SK-N-SH (cell line): ENCODE data around the gene ALPK3. TPM values are rescaled to one million over a fixed set of nuclear protein-coding genes. Genes with fewer than 3 reads are reported as not detected.

Source experiments
- CTCF ChIA-PET: fragments of 300-600, 350-600 bp; formaldehyde crosslinking; extraction: SDS; loops from one replicate; lab custom pipeline; 2021; lab: Yijun Ruan, JAX
- POLR2A ChIA-PET: fragments of 350-600 bp; sonication (Branson Sonifier 250); formaldehyde crosslinking; extraction: SDS; loops from one replicate; lab custom pipeline; 2020; ENCODE audit warnings: antibody characterized with exemption, inconsistent platforms; lab: Yijun Ruan, JAX
- DNase-seq: peaks from one replicate; pipeline ENCODE4 v3.0.0; 2012
- H2AFZ ChIP-seq: fragments of 200-600 bp; sonication (generic); 2 replicates; pipeline ENCODE4 v1.8.1; 2016; ENCODE audit warnings: antibody characterized with exemption, mild to moderate bottlenecking, low read depth
- H3F3A ChIP-seq: fragments of 200-600 bp; sonication (generic); replicated peaks from 2 replicates; pipeline ENCODE3; 2016; ENCODE audit warnings: antibody characterized with exemption, mild to moderate bottlenecking; ENCODE audit not compliant: insufficient read depth
- H3K27ac ChIP-seq, 2 experiments: fragments of 200-500 bp in 1 of 2; fragments of 200-600 bp in 1 of 2; sonication (Bioruptor generic) in 1 of 2; sonication (generic), shearing (Covaris generic) in 1 of 2; 2 replicates each; pipeline versions ENCODE4 v1.5.1 to v1.6.1; 2014 to 2016; ENCODE audit warnings: low read depth in 2 of 2, inconsistent platforms in 1 of 2, low read length in 1 of 2, mild to moderate bottlenecking in 1 of 2, mixed read lengths in 1 of 2
- H3K27me3 ChIP-seq: fragments of 200-600 bp; sonication (generic), shearing (Covaris generic); 2 replicates; pipeline ENCODE4 v1.6.1; 2016; ENCODE audit warnings: mixed run types; ENCODE audit not compliant: insufficient read depth
- H3K36me3 ChIP-seq, 2 experiments: fragments of 200-500 bp in 1 of 2; fragments of 200-600 bp in 1 of 2; sonication (Bioruptor generic) in 1 of 2; sonication (generic) in 1 of 2; replicated peaks in 1 of 2; 2 replicates each; pipeline versions ENCODE3 to v1.5.1; 2014 to 2016; ENCODE audit warnings: low read length in 1 of 2, mild to moderate bottlenecking in 1 of 2; ENCODE audit not compliant: insufficient read depth in 2 of 2, control insufficient read depth in 1 of 2
- H3K4me1 ChIP-seq, 2 experiments: fragments of 200-500 bp in 1 of 2; fragments of 200-600 bp in 1 of 2; sonication (Bioruptor generic) in 1 of 2; sonication (generic), shearing (Covaris generic) in 1 of 2; 2 replicates each; pipeline versions ENCODE4 v1.5.1 to v1.6.1; 2014 to 2016; ENCODE audit warnings: low read depth in 1 of 2, low read length in 1 of 2, mixed run types in 1 of 2; ENCODE audit not compliant: insufficient read depth in 2 of 2, control insufficient read depth in 1 of 2
- H3K4me2 ChIP-seq: fragments of 200-600 bp; sonication (generic), shearing (Covaris generic); 2 replicates; pipeline ENCODE4 v1.6.1; 2017; ENCODE audit warnings: mixed run types
- H3K4me3 ChIP-seq, 2 experiments: fragments of 200-500 bp in 1 of 2; fragments of 200-600 bp in 1 of 2; sonication (Bioruptor generic) in 1 of 2; sonication (generic), shearing (Covaris generic) in 1 of 2; 2 replicates each; pipeline versions ENCODE4 v1.5.1 to v1.8.1; 2014 to 2016; ENCODE audit warnings: low read depth in 2 of 2, inconsistent platforms in 1 of 2, low read length in 1 of 2, mild to moderate bottlenecking in 1 of 2, mixed read lengths in 1 of 2, moderate library complexity in 1 of 2
- H3K79me2 ChIP-seq: fragments of 200-600 bp; sonication (generic); 2 replicates; pipeline ENCODE4 v1.8.1; 2017; ENCODE audit warnings: mild to moderate bottlenecking; ENCODE audit not compliant: insufficient read depth
- H3K9ac ChIP-seq: fragments of 200-600 bp; sonication (generic); 2 replicates; pipeline ENCODE4 v1.6.1; 2017; ENCODE audit warnings: mixed run types
- H3K9me2 ChIP-seq: fragments of 200-600 bp; sonication (generic); 2 replicates; pipeline ENCODE4 v1.6.1; 2017; ENCODE audit warnings: mixed run types
- H3K9me3 ChIP-seq: fragments of 200-600 bp; sonication (generic); 2 replicates; pipeline ENCODE4 v1.6.1; 2017; ENCODE audit warnings: mixed run types, mild to moderate bottlenecking, moderate library complexity
- H4K20me1 ChIP-seq: fragments of 200-600 bp; sonication (generic); 2 replicates; pipeline ENCODE4 v1.6.1; 2017; ENCODE audit warnings: mild to moderate bottlenecking, mixed run types; ENCODE audit not compliant: insufficient read depth
- CHD2 ChIP-seq: fragments of 150-350 bp; IDR thresholded peaks from 2 replicates; pipeline ENCODE4 v1.6.1; 2018; ENCODE audit warnings: low read length; ENCODE audit not compliant: partially characterized antibody
- ELF1 ChIP-seq: IDR thresholded peaks from 2 replicates; pipeline ENCODE4 v1.4.0; 2012
- EZH2phosphoT487 ChIP-seq: fragments of 200-600 bp; sonication (generic); IDR thresholded peaks from 2 replicates; pipeline ENCODE4 v1.6.1; 2017; ENCODE audit warnings: low read depth, mixed run types, mild to moderate bottlenecking, antibody characterized with exemption, moderate library complexity, borderline replicate concordance
- FOXJ3 ChIP-seq: sonication (generic); formaldehyde crosslinking; IDR thresholded peaks from 2 replicates; pipeline ENCODE4 v1.5.1; 2020; ENCODE audit warnings: mild to moderate bottlenecking, missing genetic modification reagents
- IRF3 ChIP-seq: fragments of 150-350 bp; IDR thresholded peaks from 2 replicates; pipeline ENCODE4 v1.6.1; 2016; ENCODE audit warnings: mild to moderate bottlenecking, low read depth, low read length
- MAX ChIP-seq: IDR thresholded peaks from 2 replicates; pipeline ENCODE4 v1.4.0; 2012; ENCODE audit warnings: low read depth
- MEF2A ChIP-seq: IDR thresholded peaks from 2 replicates; pipeline ENCODE4 v1.4.0; 2012; ENCODE audit warnings: low read depth, borderline replicate concordance
- NFIC ChIP-seq: IDR thresholded peaks from 2 replicates; pipeline ENCODE4 v1.4.0; 2012; ENCODE audit warnings: borderline replicate concordance
- PBX3 ChIP-seq: IDR thresholded peaks from 2 replicates; pipeline ENCODE4; 2012
- POLR2AphosphoS5 ChIP-seq: IDR thresholded peaks from 2 replicates; pipeline ENCODE4 v1.6.1; 2012; ENCODE audit warnings: low read depth, low read length
- REST ChIP-seq: IDR thresholded peaks from 2 replicates; pipeline ENCODE4 v1.6.1; 2012; ENCODE audit warnings: mild to moderate bottlenecking, low read depth, low read length, moderate library complexity
- RXRA ChIP-seq: IDR thresholded peaks from 2 replicates; pipeline ENCODE4 v1.4.0; 2012; ENCODE audit warnings: low read depth, mild to moderate bottlenecking, borderline replicate concordance
- SIN3A ChIP-seq: IDR thresholded peaks from 2 replicates; pipeline ENCODE4 v1.6.1; 2012; ENCODE audit warnings: low read depth, mild to moderate bottlenecking, low read length, moderate library complexity, borderline replicate concordance
- USF1 ChIP-seq: IDR thresholded peaks from 2 replicates; pipeline ENCODE4 v1.4.0; 2012; ENCODE audit warnings: low read depth, borderline replicate concordance
- USF2 ChIP-seq: fragments of 150-350 bp; IDR thresholded peaks from 2 replicates; pipeline ENCODE4 v1.6.1; 2017; ENCODE audit warnings: antibody characterized with exemption, low read length, low read depth, borderline replicate concordance
- ZBTB33 ChIP-seq: IDR thresholded peaks from 2 replicates; pipeline ENCODE4 v1.4.0; 2012; ENCODE audit warnings: low read depth, borderline replicate concordance
- WGBS: methylation state at CpG from one replicate; pipeline ENCODE4 v1.1.6; 2017; ENCODE audit warnings: low lambda C conversion rate; 5-methylcytosine and 5-hydroxymethylcytosine counted together
- polyA plus RNA-seq, 3 experiments: library from polyadenylated mRNA; depleted of rRNA; stranded (reverse); fragments of >200 nt; gene quantifications; 2 replicates each; pipeline ENCODE4 v1.2.3, GENCODE V29; 2012

Gene ALPK3
- polyA plus RNA-seq, 1 of the 3 experiments (the other 2 are of a cell fraction), result 0.16 TPM

GRCh38 chr15:84798436-84798946, 18.7 kb upstream of the ALPK3 start:
- H4K20me1 ChIP-seq, result no peaks in the 10 kb centered on the region
- ChIA-PET CTCF (no interaction called here), POLR2A (no interaction called here)
- no peaks in the 10 kb centered on the region for H3K9me3 ChIP-seq
- H3K4me2 ChIP-seq, result no peak overlapping the region
- H3K27ac ChIP-seq, result no peak overlapping the region
- H3K79me2 ChIP-seq, result peaks cover 34% of the 10 kb centered on the region
- H2AFZ ChIP-seq, result no peak overlapping the region
- H3K4me3 ChIP-seq, result no peak overlapping the region
- 98% methylated on average over 8 of the region's 21 CpGs for WGBS
- H3F3A ChIP-seq, result peaks cover 1% of the 10 kb centered on the region
- no peak overlapping the region for H3K9ac ChIP-seq
- H3K4me1 ChIP-seq, result no peaks in the 10 kb centered on the region; a peak in 2 of 4 replicates
- no peak for TF ChIP-seq RXRA
- TF ChIP-seq NFIC, result no peak
- TF ChIP-seq SIN3A, result no peak
- TF ChIP-seq MEF2A, result no peak
- TF ChIP-seq PBX3, result no peak
- TF ChIP-seq POLR2AphosphoS5, result no peak
- TF ChIP-seq USF1, result no peak
- no peak for TF ChIP-seq EZH2phosphoT487
- TF ChIP-seq, all 33 proteins: peak for 0
- Histone ChIP-seq H3K9me2 (no peaks in the 10 kb centered on the region), H3K36me3 (peaks cover 64 to 65% of the 10 kb centered on the region in 2 experiments), H3K27me3 (no peaks in the 10 kb centered on the region)
- DNase-seq, result no peak

- Histone ChIP-seq H3K4me3 (no peak overlapping the region), H3K9me2 (no peaks in the 10 kb centered on the region), H3F3A (peaks cover 3% of the 10 kb centered on the region), H3K79me2 (peaks cover 23% of the 10 kb centered on the region), H3K36me3 (peaks cover 55 to 72% of the 10 kb centered on the region in 2 experiments), H2AFZ (no peak overlapping the region), H3K27me3 (no peaks in the 10 kb centered on the region), H3K9ac (no peak overlapping the region), H3K27ac (no peak overlapping the region), H3K4me1 (peaks cover 0 to 9% of the 10 kb centered on the region in 2 experiments; a peak in 2 of 4 replicates), H4K20me1 (no peaks in the 10 kb centered on the region), H3K4me2 (no peak overlapping the region), H3K9me3 (no peaks in the 10 kb centered on the region)
- no peak for DNase-seq
- 94% methylated on average over 3 of the region's 10 CpGs for WGBS
- ChIA-PET POLR2A (no interaction called here), CTCF (no interaction called here)
- TF ChIP-seq USF2 (no peak), MAX (no peak), IRF3 (no peak), REST (no peak), ELF1 (no peak), EZH2phosphoT487 (no peak), ZBTB33 (no peak), CHD2 (no peak), FOXJ3 (CRISPR knock-in tag) (no peak)
Observed at GRCh38 chr15:84799511-84800187, 17.5 kb upstream of the ALPK3 start.
